H1 (cell line): ENCODE data around the gene PID1.

Experiments used
- CTCF ChIP-seq, 3 experiments: IDR thresholded peaks; 1 replicate in 2 of 3; 2 replicates in 1 of 3; pipeline versions ENCODE4 v1.5.1 to v1.6.1; 2011; ENCODE audit warnings: low read length in 3 of 3, mild to moderate bottlenecking in 3 of 3, inconsistent platforms in 2 of 3, low read depth in 1 of 3, moderate library complexity in 1 of 3; ENCODE audit not compliant: insufficient read depth in 1 of 3; ENCODE audit errors: control extremely low read depth in 1 of 3
- EP300 ChIP-seq, 2 experiments: IDR thresholded peaks; 1 replicate in 1 of 2; 2 replicates in 1 of 2; pipeline ENCODE4 v1.6.1; 2011 to 2012; ENCODE audit warnings: low read depth in 2 of 2, low read length in 2 of 2, mild to moderate bottlenecking in 2 of 2, borderline replicate concordance in 1 of 2, inconsistent platforms in 1 of 2, moderate library complexity in 1 of 2
- HDAC2 ChIP-seq, 2 experiments: fragments of 300-600 bp in 1 of 2; sonication (generic) in 1 of 2; IDR thresholded peaks; 2 replicates each; pipeline ENCODE4 v1.6.1; 2011 to 2012; ENCODE audit warnings: low read depth in 2 of 2, low read length in 2 of 2, mild to moderate bottlenecking in 2 of 2, moderate library complexity in 2 of 2, borderline replicate concordance in 1 of 2, inconsistent platforms in 1 of 2
- MAFK ChIP-seq: IDR thresholded peaks from 2 replicates; pipeline ENCODE4 v1.6.1; 2012; ENCODE audit warnings: low read depth, mild to moderate bottlenecking, improper control_type of control experiment, low read length
- MAX ChIP-seq: IDR thresholded peaks from 2 replicates; pipeline ENCODE4 v1.6.1; 2012; ENCODE audit warnings: inconsistent platforms
- POLR2AphosphoS5 ChIP-seq: IDR thresholded peaks from 2 replicates; pipeline ENCODE4 v1.6.1; 2011; ENCODE audit warnings: low read depth, low read length
- RAD21 ChIP-seq, 2 experiments: IDR thresholded peaks in 1 of 2; conservative IDR thresholded peaks in 1 of 2; 2 replicates each; pipeline ENCODE4 v1.6.1; 2011; ENCODE audit warnings: low read depth in 2 of 2, low read length in 2 of 2, improper control_type of control experiment in 1 of 2, inconsistent platforms in 1 of 2, mild to moderate bottlenecking in 1 of 2, moderate library complexity in 1 of 2
- SP1 ChIP-seq: IDR thresholded peaks from 2 replicates; pipeline ENCODE4 v1.6.1; 2011; ENCODE audit warnings: low read depth, low read length
- YY1 ChIP-seq: IDR thresholded peaks from 2 replicates; pipeline ENCODE4 v1.6.1; 2011; ENCODE audit warnings: low read depth, mild to moderate bottlenecking, low read length

GRCh38 chr2:229022652-229023051 is 248.4 kb downstream of the PID1 start:
- TF ChIP-seq CTCF (IDR thresholded peaks at IDR 0.05; ENCODE audit: control extremely low read depth in 1 of 3, insufficient read depth in 1 of 3, low read depth in 1 of 3, low read length in 3 of 3): no peak
- TF ChIP-seq SP1: no peak
- no peak for TF ChIP-seq HDAC2 (IDR thresholded peaks at IDR 0.05; ENCODE audit: borderline replicate concordance in 1 of 2, low read depth in 2 of 2, low read length in 2 of 2)
- no peak for TF ChIP-seq MAFK
- TF ChIP-seq MAX: no peak
- no peak for TF ChIP-seq YY1
- no peak for TF ChIP-seq POLR2AphosphoS5
- TF ChIP-seq EP300 (IDR thresholded peaks at IDR 0.05; ENCODE audit: borderline replicate concordance in 1 of 2, low read depth in 2 of 2, low read length in 2 of 2): no peak
- TF ChIP-seq RAD21 (IDR thresholded peaks at IDR 0.05 in 1 of 2, conservative IDR thresholded peaks at IDR 0.05 in 1 of 2; ENCODE audit: low read depth in 2 of 2, low read length in 2 of 2): no peak
